ENCODE results near the gene IL10. TPM values are rescaled to one million over a fixed set of nuclear protein-coding genes. Genes with fewer than 3 reads are reported as not detected.

The IL10 gene
- total RNA-seq, 1 donor from 2014 or later: not detected

DNA sequence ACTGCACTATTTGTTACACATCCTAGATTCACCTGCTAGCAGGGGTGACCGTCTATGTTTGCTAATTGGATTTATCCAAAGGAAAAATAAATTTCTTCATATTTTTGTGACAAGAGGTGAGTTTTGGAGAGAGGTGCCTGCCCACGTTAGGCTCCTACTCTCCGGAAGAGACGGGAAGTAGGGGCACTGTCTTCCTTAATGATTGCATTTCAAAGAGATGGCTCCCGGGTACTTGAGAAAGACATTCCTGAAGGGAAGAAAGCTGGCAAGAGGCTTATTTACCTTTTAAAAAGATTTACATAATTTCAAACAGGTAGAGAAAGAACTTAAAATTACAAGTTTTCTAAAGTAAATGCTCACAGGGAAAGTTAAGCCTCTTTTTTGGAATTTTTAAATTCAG is 20.4 kb downstream of the IL10 start:
- Histone ChIP-seq H2AFZ (replicated peaks) (no peak overlapping the region), H3K27me3 (no peaks in the 10 kb centered on the region), H4K20me1 (ENCODE audit: low read depth) (no peaks in the 10 kb centered on the region), H3K4me2 (no peak overlapping the region), H3F3A (ENCODE audit: low read depth) (no peaks in the 10 kb centered on the region), H3K4me1 (no peaks in the 10 kb centered on the region), H3K9ac (no peak overlapping the region), H3K4me3 (no peak overlapping the region), H3K79me2 (ENCODE audit: low read depth) (no peaks in the 10 kb centered on the region), H3K36me3 (no peaks in the 10 kb centered on the region), H3K9me3 (ENCODE audit: low read depth) (no peaks in the 10 kb centered on the region), H3K27ac (no peak overlapping the region)
- Mint-ChIP-seq H3K36me3 (no peaks in the 10 kb centered on the region), H3K27ac (no peak overlapping the region), H3K4me1 (no peaks in the 10 kb centered on the region), H3K9me3 (no peaks in the 10 kb centered on the region), H3K4me3 (no peak overlapping the region), H3K27me3 (ENCODE audit: insufficient read depth, low read depth) (peaks cover 4% of the 10 kb centered on the region)
- TF ChIP-seq EZH2 (IDR thresholded peaks at IDR 0.05) (no peak), EZH2phosphoT487 (IDR thresholded peaks at IDR 0.05) (no peak)
- TF ChIP-seq, protein P1, sequence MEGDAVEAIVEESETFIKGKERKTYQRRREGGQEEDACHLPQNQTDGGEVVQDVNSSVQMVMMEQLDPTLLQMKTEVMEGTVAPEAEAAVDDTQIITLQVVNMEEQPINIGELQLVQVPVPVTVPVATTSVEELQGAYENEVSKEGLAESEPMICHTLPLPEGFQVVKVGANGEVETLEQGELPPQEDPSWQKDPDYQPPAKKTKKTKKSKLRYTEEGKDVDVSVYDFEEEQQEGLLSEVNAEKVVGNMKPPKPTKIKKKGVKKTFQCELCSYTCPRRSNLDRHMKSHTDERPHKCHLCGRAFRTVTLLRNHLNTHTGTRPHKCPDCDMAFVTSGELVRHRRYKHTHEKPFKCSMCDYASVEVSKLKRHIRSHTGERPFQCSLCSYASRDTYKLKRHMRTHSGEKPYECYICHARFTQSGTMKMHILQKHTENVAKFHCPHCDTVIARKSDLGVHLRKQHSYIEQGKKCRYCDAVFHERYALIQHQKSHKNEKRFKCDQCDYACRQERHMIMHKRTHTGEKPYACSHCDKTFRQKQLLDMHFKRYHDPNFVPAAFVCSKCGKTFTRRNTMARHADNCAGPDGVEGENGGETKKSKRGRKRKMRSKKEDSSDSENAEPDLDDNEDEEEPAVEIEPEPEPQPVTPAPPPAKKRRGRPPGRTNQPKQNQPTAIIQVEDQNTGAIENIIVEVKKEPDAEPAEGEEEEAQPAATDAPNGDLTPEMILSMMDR (IDR thresholded peaks at IDR 0.05): no peak
- DNase-seq (ENCODE audit: low spot score): no peak

DNA sequence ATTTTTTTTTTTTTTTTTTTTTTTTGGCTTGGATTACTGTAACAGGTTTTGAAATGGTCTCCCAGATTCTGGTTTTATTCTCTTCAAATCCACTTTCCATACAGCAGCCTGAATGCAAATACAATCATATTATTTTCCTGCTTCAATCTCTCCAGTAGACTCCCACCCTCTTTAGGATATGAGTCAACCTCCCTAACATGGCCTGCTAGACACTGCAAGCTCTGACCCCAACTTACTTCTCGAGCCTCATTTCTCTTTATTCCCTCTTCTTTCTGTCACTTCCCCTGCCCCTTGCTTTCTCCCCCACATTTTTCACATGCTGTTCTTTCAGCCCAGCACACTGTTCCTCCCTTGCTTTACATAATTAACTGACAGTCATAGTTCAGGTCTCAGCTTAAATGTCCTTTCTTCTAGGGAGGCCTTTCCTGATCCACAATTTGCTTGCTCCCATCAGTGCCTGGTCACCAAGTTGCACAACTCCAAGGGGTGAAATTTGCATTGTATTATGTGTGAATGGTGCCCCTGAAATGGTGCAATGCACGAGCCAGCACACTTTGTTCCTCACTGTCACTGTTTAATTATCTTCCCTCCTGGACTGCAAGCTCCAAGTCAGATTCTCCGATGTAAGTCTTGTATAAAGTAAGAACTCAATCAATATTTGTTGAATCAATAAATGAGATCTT is 23.8 kb downstream of the IL10 start:
- Mint-ChIP-seq H3K27me3 (ENCODE audit: insufficient read depth, low read depth) (peaks cover 4% of the 10 kb centered on the region), H3K9me3 (no peaks in the 10 kb centered on the region), H3K4me1 (no peaks in the 10 kb centered on the region), H3K36me3 (no peaks in the 10 kb centered on the region), H3K4me3 (no peak overlapping the region), H3K27ac (no peak overlapping the region)
- Histone ChIP-seq H3K9ac (no peak overlapping the region), H3K27me3 (no peaks in the 10 kb centered on the region), H3K36me3 (no peaks in the 10 kb centered on the region), H3K4me2 (no peak overlapping the region), H3F3A (ENCODE audit: low read depth) (no peaks in the 10 kb centered on the region), H4K20me1 (ENCODE audit: low read depth) (no peaks in the 10 kb centered on the region), H3K4me1 (no peaks in the 10 kb centered on the region), H3K9me3 (ENCODE audit: low read depth) (no peaks in the 10 kb centered on the region), H3K4me3 (no peak overlapping the region), H3K79me2 (ENCODE audit: low read depth) (no peaks in the 10 kb centered on the region), H2AFZ (replicated peaks) (no peak overlapping the region), H3K27ac (no peak overlapping the region)
- TF ChIP-seq EZH2phosphoT487 (IDR thresholded peaks at IDR 0.05) (no peak), EZH2 (IDR thresholded peaks at IDR 0.05) (no peak)
- TF ChIP-seq, protein P1 (IDR thresholded peaks at IDR 0.05): no peak
- DNase-seq (ENCODE audit: low spot score): no peak

DNA sequence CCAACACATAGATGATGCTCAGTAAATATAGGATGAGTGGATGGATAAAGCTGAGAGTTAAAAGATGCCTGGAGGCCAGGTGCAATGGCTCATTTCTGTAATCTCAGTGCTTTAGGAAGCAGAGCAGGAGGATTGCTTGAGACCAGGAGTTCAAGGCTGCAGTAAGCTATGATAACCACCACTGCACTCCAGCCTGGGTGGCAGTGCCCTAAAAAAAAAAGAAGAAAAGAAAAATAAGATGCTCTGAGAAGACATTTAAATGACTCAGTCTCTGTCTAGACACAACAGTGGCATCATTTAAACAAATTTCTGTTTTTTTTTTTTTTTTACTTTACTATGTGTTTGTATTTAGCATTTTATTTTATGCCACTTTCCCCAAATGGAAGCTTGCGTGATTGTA is 27.0 kb downstream of the IL10 start:
- H3K36me3 ChIP-seq: no peaks in the 10 kb centered on the region
- Mint-ChIP-seq H3K27me3 (ENCODE audit: insufficient read depth, low read depth) (peaks cover 2% of the 10 kb centered on the region), H3K4me1 (peaks cover 2% of the 10 kb centered on the region), H3K36me3 (no peaks in the 10 kb centered on the region), H3K4me3 (no peak overlapping the region), H3K27ac (no peak overlapping the region), H3K9me3 (no peaks in the 10 kb centered on the region)
- H2AFZ ChIP-seq (replicated peaks): no peak overlapping the region
- no peaks in the 10 kb centered on the region for H3K9me3 ChIP-seq (ENCODE audit: low read depth)
- no peak for DNase-seq (ENCODE audit: low spot score)
- no peak overlapping the region for H3K4me2 ChIP-seq
- H3F3A ChIP-seq (ENCODE audit: low read depth): no peaks in the 10 kb centered on the region
- H3K27ac ChIP-seq: no peak overlapping the region
- TF ChIP-seq EZH2 (IDR thresholded peaks at IDR 0.05) (no peak), EZH2phosphoT487 (IDR thresholded peaks at IDR 0.05) (no peak)
- TF ChIP-seq, protein P1 (IDR thresholded peaks at IDR 0.05): no peak
- no peak overlapping the region for H3K9ac ChIP-seq
- no peak overlapping the region for H3K4me3 ChIP-seq
- H4K20me1 ChIP-seq (ENCODE audit: low read depth): no peaks in the 10 kb centered on the region
- no peaks in the 10 kb centered on the region for H3K79me2 ChIP-seq (ENCODE audit: low read depth)
- no peaks in the 10 kb centered on the region for H3K27me3 ChIP-seq
- H3K4me1 ChIP-seq: no peaks in the 10 kb centered on the region

All from neural progenitor cell (in vitro differentiated cells).